Measurements from ENCODE around the gene DDX50. TPM values are rescaled to one million over a fixed set of nuclear protein-coding genes. Genes with fewer than 3 reads are reported as not detected.

Gene DDX50
- total RNA-seq, 1 donor from 2014 or later, result 51.1 TPM

DNA sequence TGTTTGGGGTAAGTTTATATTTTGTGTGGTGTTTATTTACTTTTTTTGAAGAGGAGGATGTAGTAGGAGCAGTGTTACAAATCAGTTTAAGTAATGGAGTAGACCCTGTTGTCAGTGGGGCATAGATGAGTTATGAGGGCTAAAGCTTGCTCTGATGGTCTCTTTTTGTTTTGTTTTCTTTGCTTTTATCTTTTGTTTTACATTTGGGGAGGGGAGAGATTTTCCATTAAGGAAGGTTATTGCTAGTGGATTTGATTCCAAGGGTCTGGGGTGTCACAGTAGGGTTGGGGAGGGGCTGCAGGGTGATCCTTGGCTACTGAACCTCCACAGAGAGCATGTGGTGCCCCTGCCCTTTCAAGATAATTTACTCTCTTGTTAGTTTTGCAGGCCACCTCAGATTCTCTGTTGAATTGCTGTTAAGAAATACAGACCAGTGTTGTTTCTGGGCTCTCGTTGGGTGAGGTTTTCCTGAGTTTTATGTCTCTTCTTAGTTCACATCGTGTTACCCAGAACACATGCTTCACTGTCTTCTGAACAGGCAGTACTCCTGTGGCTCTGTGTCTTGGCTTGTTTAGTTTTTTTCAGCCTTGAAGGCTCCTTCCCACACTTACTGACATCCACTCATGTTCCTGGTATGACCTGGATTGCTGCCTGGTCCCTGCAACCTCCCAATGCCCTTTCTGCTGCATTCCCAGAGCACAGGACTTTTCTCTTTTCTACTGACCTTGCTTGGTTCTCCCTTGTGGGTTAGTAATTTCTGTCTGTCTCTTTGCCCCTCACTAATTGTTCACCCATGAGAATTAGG lies 91.7 kb downstream of the DDX50 start:
- TF ChIP-seq, protein P1, sequence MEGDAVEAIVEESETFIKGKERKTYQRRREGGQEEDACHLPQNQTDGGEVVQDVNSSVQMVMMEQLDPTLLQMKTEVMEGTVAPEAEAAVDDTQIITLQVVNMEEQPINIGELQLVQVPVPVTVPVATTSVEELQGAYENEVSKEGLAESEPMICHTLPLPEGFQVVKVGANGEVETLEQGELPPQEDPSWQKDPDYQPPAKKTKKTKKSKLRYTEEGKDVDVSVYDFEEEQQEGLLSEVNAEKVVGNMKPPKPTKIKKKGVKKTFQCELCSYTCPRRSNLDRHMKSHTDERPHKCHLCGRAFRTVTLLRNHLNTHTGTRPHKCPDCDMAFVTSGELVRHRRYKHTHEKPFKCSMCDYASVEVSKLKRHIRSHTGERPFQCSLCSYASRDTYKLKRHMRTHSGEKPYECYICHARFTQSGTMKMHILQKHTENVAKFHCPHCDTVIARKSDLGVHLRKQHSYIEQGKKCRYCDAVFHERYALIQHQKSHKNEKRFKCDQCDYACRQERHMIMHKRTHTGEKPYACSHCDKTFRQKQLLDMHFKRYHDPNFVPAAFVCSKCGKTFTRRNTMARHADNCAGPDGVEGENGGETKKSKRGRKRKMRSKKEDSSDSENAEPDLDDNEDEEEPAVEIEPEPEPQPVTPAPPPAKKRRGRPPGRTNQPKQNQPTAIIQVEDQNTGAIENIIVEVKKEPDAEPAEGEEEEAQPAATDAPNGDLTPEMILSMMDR (IDR thresholded peaks at IDR 0.05; ENCODE audit: unreplicated experiment), result no peak
- no peaks in the 10 kb centered on the region for H3K9me3 Mint-ChIP-seq
- no peaks in the 10 kb centered on the region for H3K36me3 Mint-ChIP-seq
- peak overlapping the region; percentile 39 for H3K27ac Mint-ChIP-seq
- H3K4me3 Mint-ChIP-seq, result no peak overlapping the region
- DNase-seq (ENCODE audit: low spot score in 2 of 2, unreplicated experiment in 2 of 2), result no peak
- no peaks in the 10 kb centered on the region for H3K27me3 Mint-ChIP-seq (ENCODE audit: low read depth)
- peaks cover 31% of the 10 kb centered on the region for H3K4me1 Mint-ChIP-seq

Other genes starting within 250 kb of the DDX50 start
- gene CCAR1, start 180.1 kb upstream of the DDX50 start, total RNA-seq, result 114 to 124 TPM (median 116 TPM) in 3 replicates
- 2.5 to 3.0 TPM (median 2.6 TPM) in 3 replicates for gene STOX1, start 73.8 kb upstream of the DDX50 start, total RNA-seq
- 39.8 to 42.6 TPM (median 42.1 TPM) in 3 replicates for gene DDX21, start 54.9 kb downstream of the DDX50 start, total RNA-seq
- gene KIFBP, start 87.5 kb downstream of the DDX50 start, total RNA-seq, result 19.1 to 22.7 TPM (median 21.4 TPM) in 3 replicates
- gene SRGN, start 186.8 kb downstream of the DDX50 start, total RNA-seq, result not detected in 3 replicates
- gene VPS26A, start 222.9 kb downstream of the DDX50 start, total RNA-seq, result 40.1 to 44.6 TPM (median 43.5 TPM) in 3 replicates

Data from mesothelial cell of epicardium (in vitro differentiated cells).